ENCODE results near the gene LRRC56. TPM values are rescaled to one million over a fixed set of nuclear protein-coding genes. Genes with fewer than 3 reads are reported as not detected.

The LRRC56 gene
- total RNA-seq, 1 experiment from 2014 or later, result 2.1 TPM

- intact Hi-C loops (cut with micrococcal nuclease; ENCODE audit: unreplicated experiment), result no loop called here
- Histone ChIP-seq H3K27ac (ENCODE audit: low read depth, low read length, poor library complexity, severe bottlenecking) (no peak overlapping the region), H3K9me3 (ENCODE audit: low read depth, low read length, poor library complexity, severe bottlenecking) (no peaks in the 10 kb centered on the region), H3K36me3 (ENCODE audit: insufficient read depth, low read length, poor library complexity, severe bottlenecking) (no peaks in the 10 kb centered on the region), H3K27me3 (replicated peaks; ENCODE audit: insufficient read depth, low read depth, low read length, poor library complexity) (no peaks in the 10 kb centered on the region), H3K4me1 (ENCODE audit: insufficient read depth, low read length, poor library complexity, severe bottlenecking) (no peaks in the 10 kb centered on the region), H3K4me3 (ENCODE audit: low read depth, low read length, poor library complexity, severe bottlenecking) (peak overlapping the region; percentile 22)
- CTCF ChIA-PET, result interaction anchor here (0.6 kb wide), 1 partner anchor 17 kb away, joined by 3 read pairs; no protein-coding TSS in a partner anchor
- DNase-seq (ENCODE audit: low spot score), result peak; percentile 92
- POLR2A ChIA-PET (ENCODE audit: low non-redundant PET), result no interaction called here
- TF ChIP-seq EZH2 (IDR thresholded peaks at IDR 0.05; ENCODE audit: borderline replicate concordance, low read depth, low read length, poor library complexity, severe bottlenecking), result no peak
- TF ChIP-seq, protein P1, sequence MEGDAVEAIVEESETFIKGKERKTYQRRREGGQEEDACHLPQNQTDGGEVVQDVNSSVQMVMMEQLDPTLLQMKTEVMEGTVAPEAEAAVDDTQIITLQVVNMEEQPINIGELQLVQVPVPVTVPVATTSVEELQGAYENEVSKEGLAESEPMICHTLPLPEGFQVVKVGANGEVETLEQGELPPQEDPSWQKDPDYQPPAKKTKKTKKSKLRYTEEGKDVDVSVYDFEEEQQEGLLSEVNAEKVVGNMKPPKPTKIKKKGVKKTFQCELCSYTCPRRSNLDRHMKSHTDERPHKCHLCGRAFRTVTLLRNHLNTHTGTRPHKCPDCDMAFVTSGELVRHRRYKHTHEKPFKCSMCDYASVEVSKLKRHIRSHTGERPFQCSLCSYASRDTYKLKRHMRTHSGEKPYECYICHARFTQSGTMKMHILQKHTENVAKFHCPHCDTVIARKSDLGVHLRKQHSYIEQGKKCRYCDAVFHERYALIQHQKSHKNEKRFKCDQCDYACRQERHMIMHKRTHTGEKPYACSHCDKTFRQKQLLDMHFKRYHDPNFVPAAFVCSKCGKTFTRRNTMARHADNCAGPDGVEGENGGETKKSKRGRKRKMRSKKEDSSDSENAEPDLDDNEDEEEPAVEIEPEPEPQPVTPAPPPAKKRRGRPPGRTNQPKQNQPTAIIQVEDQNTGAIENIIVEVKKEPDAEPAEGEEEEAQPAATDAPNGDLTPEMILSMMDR (conservative IDR thresholded peaks at IDR 0.05; ENCODE audit: low read depth, low read length), result peak; percentile 76
- no TSS peak for BruUV-seq (replicated peaks)
Observed at GRCh38 chr11:518463-519202, 18.7 kb upstream of the LRRC56 start.

DNA sequence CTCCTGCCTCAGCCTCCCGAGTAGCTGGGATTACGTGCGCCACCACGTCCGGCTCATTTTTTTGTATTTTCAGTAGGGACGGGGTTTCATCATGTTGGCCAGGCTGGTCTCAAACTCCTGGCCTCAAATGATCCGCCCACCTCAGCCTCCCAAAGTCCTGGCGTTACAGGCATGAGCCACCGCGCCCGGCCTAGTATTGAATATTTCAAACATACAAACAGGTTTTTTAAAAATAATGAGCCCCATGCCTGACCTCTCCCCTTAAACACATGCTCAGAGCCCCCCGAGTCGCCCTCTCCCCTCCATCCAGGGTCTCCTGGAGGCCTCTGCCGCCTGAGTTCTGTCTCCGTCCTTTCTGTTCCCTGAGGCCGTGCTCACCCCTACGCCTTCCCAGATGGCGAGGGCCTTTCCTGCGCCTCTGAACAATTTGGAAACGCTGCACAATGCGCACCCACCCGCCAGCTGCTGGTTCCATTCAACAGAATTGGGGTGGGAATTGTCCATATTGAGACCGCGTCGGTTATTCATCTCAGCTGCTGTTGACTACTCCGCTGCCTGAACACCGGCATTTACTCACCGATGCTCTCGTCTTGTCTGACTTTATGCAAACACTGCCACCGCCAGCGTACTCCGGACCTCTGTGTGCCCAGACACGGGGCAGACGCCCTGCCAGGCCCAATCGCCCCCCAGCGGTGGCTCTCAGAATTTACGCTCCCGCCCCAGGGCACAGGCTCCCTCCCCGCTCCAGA is 16.7 kb upstream of the LRRC56 start:
- POLR2A ChIA-PET (ENCODE audit: low non-redundant PET), result no interaction called here
- no peak overlapping the region for H3K4me3 ChIP-seq (ENCODE audit: low read depth, low read length, poor library complexity, severe bottlenecking)
- BruUV-seq (replicated peaks), result no TSS peak

GRCh38 chr11:521177-521688 is 16.1 kb upstream of the LRRC56 start:
- no peak overlapping the region for H3K27ac ChIP-seq (ENCODE audit: low read depth, low read length, poor library complexity, severe bottlenecking)
- DNase-seq (ENCODE audit: low spot score), result no peak
- TF ChIP-seq EZH2 (IDR thresholded peaks at IDR 0.05; ENCODE audit: borderline replicate concordance, low read depth, low read length, poor library complexity, severe bottlenecking), result no peak
- TF ChIP-seq, protein P1 (conservative IDR thresholded peaks at IDR 0.05; ENCODE audit: low read depth, low read length), result no peak
- H3K4me3 ChIP-seq (ENCODE audit: low read depth, low read length, poor library complexity, severe bottlenecking), result no peak overlapping the region
- intact Hi-C loops (cut with micrococcal nuclease; ENCODE audit: unreplicated experiment), result no loop called here
- CTCF ChIA-PET, result no interaction called here
- no TSS peak for BruUV-seq (replicated peaks)
- H3K4me1 ChIP-seq (ENCODE audit: insufficient read depth, low read length, poor library complexity, severe bottlenecking), result no peaks in the 10 kb centered on the region
- POLR2A ChIA-PET (ENCODE audit: low non-redundant PET), result no interaction called here
- H3K9me3 ChIP-seq (ENCODE audit: low read depth, low read length, poor library complexity, severe bottlenecking), result no peaks in the 10 kb centered on the region
- H3K27me3 ChIP-seq (replicated peaks; ENCODE audit: insufficient read depth, low read depth, low read length, poor library complexity), result no peaks in the 10 kb centered on the region
- H3K36me3 ChIP-seq (ENCODE audit: insufficient read depth, low read length, poor library complexity, severe bottlenecking), result no peaks in the 10 kb centered on the region

More for the DNA sequence above, 16.7 kb upstream of the LRRC56 start:
- intact Hi-C loops (cut with micrococcal nuclease; ENCODE audit: unreplicated experiment), result no loop called here
- no peak for DNase-seq (ENCODE audit: low spot score)
- no peaks in the 10 kb centered on the region for H3K27me3 ChIP-seq (replicated peaks; ENCODE audit: insufficient read depth, low read depth, low read length, poor library complexity)
- CTCF ChIA-PET, result no interaction called here
- no peaks in the 10 kb centered on the region for H3K4me1 ChIP-seq (ENCODE audit: insufficient read depth, low read length, poor library complexity, severe bottlenecking)
- no peaks in the 10 kb centered on the region for H3K9me3 ChIP-seq (ENCODE audit: low read depth, low read length, poor library complexity, severe bottlenecking)
- no peak for TF ChIP-seq EZH2 (IDR thresholded peaks at IDR 0.05; ENCODE audit: borderline replicate concordance, low read depth, low read length, poor library complexity, severe bottlenecking)
- TF ChIP-seq, protein P1 (conservative IDR thresholded peaks at IDR 0.05; ENCODE audit: low read depth, low read length), result no peak
- no peaks in the 10 kb centered on the region for H3K36me3 ChIP-seq (ENCODE audit: insufficient read depth, low read length, poor library complexity, severe bottlenecking)
- no peak overlapping the region for H3K27ac ChIP-seq (ENCODE audit: low read depth, low read length, poor library complexity, severe bottlenecking)

Measured in A673 (cell line).